Stimulated activated CD4-positive, alpha-beta T cell treated with anti-CD3 and anti-CD28 coated beads, Interleukin-15, amount 100 ng/mL, for 1 hour (primary cell): ENCODE results near the gene CACNG7.

Experiments used
- DNase-seq, 2 donors: peaks; one replicate each; pipeline ENCODE4 v3.0.0-alpha.2; 2020; ENCODE audit warnings: low read depth in 1 of 2, low spot score in 1 of 2

Gene CACNG7

DNA sequence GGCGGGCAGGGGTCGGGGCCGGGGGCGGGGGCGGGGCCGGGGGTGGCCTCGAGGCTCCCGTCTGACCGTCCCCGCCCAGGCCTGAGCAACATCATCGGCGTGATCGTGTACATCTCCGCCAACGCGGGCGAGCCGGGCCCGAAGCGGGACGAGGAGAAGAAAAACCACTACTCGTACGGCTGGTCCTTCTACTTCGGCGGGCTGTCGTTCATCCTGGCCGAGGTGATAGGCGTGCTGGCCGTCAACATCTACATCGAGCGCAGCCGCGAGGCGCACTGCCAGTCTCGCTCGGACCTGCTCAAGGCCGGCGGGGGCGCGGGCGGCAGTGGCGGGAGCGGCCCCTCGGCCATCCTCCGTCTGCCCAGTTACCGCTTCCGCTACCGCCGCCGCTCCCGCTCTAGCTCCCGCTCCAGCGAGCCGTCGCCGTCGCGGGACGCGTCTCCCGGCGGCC, 72.9 kb downstream of the CACNG7 start:
- DNase-seq: no peak

DNA sequence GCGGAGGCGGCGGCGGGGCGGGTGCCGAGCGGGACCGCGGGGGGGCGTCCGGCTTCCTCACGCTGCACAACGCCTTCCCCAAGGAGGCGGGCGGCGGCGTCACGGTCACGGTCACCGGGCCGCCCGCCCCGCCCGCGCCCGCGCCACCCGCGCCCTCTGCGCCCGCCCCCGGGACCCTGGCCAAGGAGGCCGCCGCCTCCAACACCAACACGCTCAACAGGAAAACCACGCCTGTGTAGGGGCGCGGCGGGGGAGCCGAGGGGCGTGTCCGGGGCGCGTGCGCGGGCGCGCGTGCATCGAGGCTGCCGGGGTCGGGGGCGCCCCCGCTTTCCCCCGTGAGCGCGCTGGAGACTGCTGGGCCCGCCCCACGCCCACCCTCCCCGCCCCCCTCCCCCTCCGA, 73.5 kb downstream of the CACNG7 start:
- no peak for DNase-seq

GRCh38 chr19:53983457-53984289, 74.6 kb downstream of the CACNG7 start:
- DNase-seq: no peak

DNA sequence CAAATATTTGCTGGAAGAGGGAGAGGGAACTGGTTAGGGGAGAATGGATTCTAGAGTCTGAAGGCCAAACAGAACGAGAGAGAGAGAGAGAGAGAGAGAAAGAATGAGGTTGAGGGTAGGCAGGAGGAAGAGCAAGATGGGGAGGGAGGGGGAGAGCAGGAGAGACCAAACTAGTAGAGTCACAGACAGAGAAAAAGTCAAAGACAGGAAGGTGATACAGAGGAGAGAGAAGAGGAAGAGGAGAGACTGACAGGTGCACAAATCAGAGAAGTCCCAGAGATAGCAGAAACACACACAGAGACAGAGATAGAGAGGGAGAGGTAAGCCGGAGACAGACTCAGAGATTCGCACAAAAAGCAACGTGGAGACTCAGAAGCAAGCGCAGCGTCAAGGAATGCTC, 76.8 kb downstream of the CACNG7 start:
- no peak for DNase-seq

DNA sequence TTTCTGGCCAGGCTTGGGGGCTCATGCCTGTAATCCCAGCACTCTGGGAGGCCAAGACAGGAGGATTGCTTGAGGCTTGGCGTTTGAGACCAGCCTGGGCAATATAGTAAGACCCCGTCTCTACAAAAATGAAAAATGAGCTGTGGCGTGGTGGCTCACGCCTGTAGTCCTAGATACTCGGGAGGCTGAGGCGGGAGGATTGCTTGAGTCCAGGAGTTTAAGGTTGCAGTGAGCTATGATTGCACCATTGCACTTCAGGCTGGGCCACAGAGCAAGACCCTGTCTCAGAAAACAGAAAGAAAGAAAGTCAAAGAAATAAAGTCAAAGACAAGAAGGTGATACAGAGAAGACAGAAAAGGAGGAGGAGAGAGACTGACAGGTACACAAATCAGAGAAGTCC, 79.9 kb downstream of the CACNG7 start:
- DNase-seq: no peak

DNA sequence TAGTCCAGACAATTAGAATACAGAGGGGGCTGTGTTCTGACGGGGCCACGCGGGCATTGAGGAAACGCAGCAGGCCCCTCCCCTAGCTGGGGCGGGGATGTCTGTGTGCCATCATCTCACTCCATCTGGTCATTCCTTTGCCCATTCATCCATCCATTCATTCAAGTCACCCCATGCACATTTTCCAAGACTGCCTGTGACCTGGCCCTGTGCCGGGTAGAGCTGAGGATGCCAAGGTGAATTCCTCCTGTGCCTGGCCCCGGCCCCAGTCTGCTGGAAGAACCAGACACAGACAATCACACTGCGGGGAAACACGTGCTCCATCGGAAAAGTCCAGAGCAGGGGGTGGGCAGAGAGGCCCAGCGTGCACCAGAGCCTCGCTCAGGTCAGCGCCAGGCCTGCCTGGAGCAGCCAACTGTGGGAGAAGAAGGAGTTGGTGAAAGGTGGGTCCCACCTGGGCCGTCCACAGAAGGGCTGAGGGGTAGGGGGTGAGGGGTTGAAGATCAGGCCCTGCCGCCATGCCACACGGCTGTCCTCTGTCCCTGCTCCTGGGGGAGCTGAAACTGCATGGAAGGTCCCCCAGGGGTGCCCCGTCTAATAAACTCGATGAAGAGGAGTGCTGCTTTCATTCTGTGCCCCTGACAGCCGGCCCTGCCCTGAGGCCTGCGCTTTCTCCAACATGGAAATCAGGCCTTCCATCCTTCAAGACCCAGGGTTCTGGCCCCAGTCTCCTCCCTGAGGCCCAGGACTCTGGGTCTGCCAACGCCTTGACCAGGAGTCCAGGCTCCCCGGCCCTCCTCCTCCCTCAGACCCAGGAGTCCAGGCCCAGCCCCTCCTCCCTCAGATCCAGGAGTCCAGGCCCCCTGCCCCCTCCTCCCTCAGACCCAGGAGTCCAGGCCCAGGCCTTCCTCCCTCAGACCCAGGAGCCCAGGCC, 80.8 kb downstream of the CACNG7 start:
- DNase-seq: no peak

GRCh38 chr19:53991224-53992113, 82.4 kb downstream of the CACNG7 start, which contains the start of gene CACNG6:
TSS of gene CACNG6 (plus strand) at chr19:53991637. CDS start at chr19:53992878, 1,241 bp downstream.
- DNase-seq: no peak

DNA sequence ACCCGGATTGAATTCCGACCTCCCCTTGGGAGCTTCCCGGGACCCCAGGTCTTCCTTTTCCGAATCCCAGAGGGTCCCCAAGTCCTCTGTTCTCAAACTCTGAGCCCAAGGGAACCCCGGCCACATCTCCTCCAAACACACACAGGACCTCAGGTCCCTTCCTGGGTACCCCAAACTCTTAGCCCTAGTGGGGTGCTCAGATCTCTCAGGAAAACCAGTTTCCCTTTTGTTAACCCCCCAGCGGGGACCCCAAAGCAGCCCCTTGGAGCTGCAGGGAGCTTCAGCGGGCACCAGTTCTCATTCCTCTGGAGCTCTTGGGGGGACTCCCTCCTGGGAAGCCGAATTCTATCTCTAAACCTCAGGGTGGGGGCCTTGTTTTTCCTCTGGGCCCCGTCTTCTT, 83.1 kb downstream of the CACNG7 start:
- DNase-seq: no peak

- DNase-seq: no peak
Measured at GRCh38 chr19:53992815-53993214, 83.7 kb downstream of the CACNG7 start.

- DNase-seq: no peak
Measured at GRCh38 chr19:53993448-53993847, 84.4 kb downstream of the CACNG7 start.
